SK-N-SH treated with all-trans-retinoic acid at 6 μM for 48 hours (cell line): ENCODE results near the gene METTL26.
A peak's percentile ranks its signal among the peaks of the same experiment; 100 is the strongest.

Source experiments
- ATAC-seq: fragments of 200-7000 bp; cut with Tn5 transposase; 3 replicates; pipeline ENCODE4 v1.9.1; 2020; ENCODE audit warnings: mild to moderate bottlenecking, moderate library complexity
- BACH2 ChIP-seq: fragments of 250-450 bp; sonication (Bioruptor Pico); IDR thresholded peaks from 2 replicates; pipeline ENCODE4 v1.9.0; 2021; ENCODE audit warnings: mild to moderate bottlenecking, borderline replicate concordance
- CREB5 ChIP-seq: fragments of 250-450 bp; sonication (Bioruptor Pico); IDR thresholded peaks from 2 replicates; pipeline ENCODE4 v1.5.1; 2020; ENCODE audit warnings: low read depth, mild to moderate bottlenecking, moderate library complexity
- CSDC2 ChIP-seq: fragments of 250-450 bp; sonication (Bioruptor Pico); IDR thresholded peaks from 2 replicates; pipeline ENCODE4 v1.5.0; 2020; ENCODE audit warnings: mild to moderate bottlenecking, moderate library complexity
- ESRRG ChIP-seq: fragments of 250-450 bp; sonication (Bioruptor Pico); IDR thresholded peaks from 2 replicates; pipeline ENCODE4 v1.6.1; 2021; ENCODE audit warnings: mild to moderate bottlenecking
- GLIS3 ChIP-seq: fragments of 250-450 bp; sonication (Bioruptor Pico); IDR thresholded peaks from 2 replicates; pipeline ENCODE4 v1.5.0; 2020; ENCODE audit warnings: mild to moderate bottlenecking, moderate library complexity
- PATZ1 ChIP-seq: fragments of 250-450 bp; sonication (Bioruptor Pico); IDR thresholded peaks from 2 replicates; pipeline ENCODE4 v1.8.0; 2020; ENCODE audit warnings: mild to moderate bottlenecking, moderate library complexity, borderline replicate concordance
- PPARA ChIP-seq: fragments of 250-450 bp; sonication (Bioruptor Pico); IDR thresholded peaks from 2 replicates; pipeline ENCODE4 v1.5.0; 2020; ENCODE audit warnings: mild to moderate bottlenecking, borderline replicate concordance
- SNAI2 ChIP-seq: fragments of 250-450 bp; sonication (Bioruptor Pico); IDR thresholded peaks from 2 replicates; pipeline ENCODE4 v1.5.0; 2020; ENCODE audit warnings: mild to moderate bottlenecking, moderate library complexity
- TCF4 ChIP-seq: fragments of 250-450 bp; sonication (Bioruptor Pico); IDR thresholded peaks from 2 replicates; pipeline ENCODE4 v1.8.0; 2021; ENCODE audit warnings: mild to moderate bottlenecking, moderate library complexity, borderline replicate concordance
- ZC3H10 ChIP-seq: fragments of 250-450 bp; sonication (Bioruptor Pico); IDR thresholded peaks from 2 replicates; pipeline ENCODE4 v1.5.1; 2021; ENCODE audit warnings: mild to moderate bottlenecking, moderate library complexity
- ZNF565 ChIP-seq: fragments of 450-650 bp; formaldehyde crosslinking; conservative IDR thresholded peaks from 2 replicates; pipeline ENCODE4 v1.5.0; 2020; ENCODE audit warnings: low read depth, mild to moderate bottlenecking, moderate library complexity
- ZNF8 ChIP-seq: fragments of 450-650 bp; formaldehyde crosslinking; IDR thresholded peaks from 2 replicates; pipeline ENCODE4 v1.5.0; 2020; ENCODE audit warnings: mild to moderate bottlenecking, moderate library complexity
- TF ChIP-seq, protein P1 (sequence below): fragments of 250-450 bp; sonication (Bioruptor Pico); IDR thresholded peaks from 2 replicates; pipeline ENCODE4 v1.5.1; 2021; ENCODE audit warnings: mild to moderate bottlenecking, moderate library complexity
- TF ChIP-seq, protein P2 (sequence below): fragments of 250-450 bp; sonication (Bioruptor Pico); IDR thresholded peaks from 2 replicates; pipeline ENCODE4 v1.8.0; 2021; ENCODE audit warnings: low read depth, mild to moderate bottlenecking, moderate library complexity, borderline replicate concordance
- TF ChIP-seq, protein P3 (sequence below): fragments of 250-450 bp; sonication (Bioruptor Pico); IDR thresholded peaks from 2 replicates; pipeline ENCODE4 v1.5.0; 2020; ENCODE audit warnings: mild to moderate bottlenecking, moderate library complexity

METTL26 gene

GRCh38 chr16:629185-629832 is 6.8 kb downstream of the METTL26 start:
- ATAC-seq, result no peak
- no peak for TF ChIP-seq ZC3H10 (CRISPR knock-in tag)
- no peak for TF ChIP-seq PATZ1 (CRISPR knock-in tag)
- TF ChIP-seq CREB5, result no peak
- TF ChIP-seq BACH2 (CRISPR knock-in tag), result no peak
- TF ChIP-seq ZNF565 (CRISPR knock-in tag), result no peak
- TF ChIP-seq GLIS3 (CRISPR knock-in tag), result no peak
- no peak for TF ChIP-seq PPARA (CRISPR knock-in tag)
- TF ChIP-seq ZNF8 (CRISPR knock-in tag), result no peak
- no peak for TF ChIP-seq TCF4
- no peak for TF ChIP-seq CSDC2 (CRISPR knock-in tag)
- TF ChIP-seq, protein P1, sequence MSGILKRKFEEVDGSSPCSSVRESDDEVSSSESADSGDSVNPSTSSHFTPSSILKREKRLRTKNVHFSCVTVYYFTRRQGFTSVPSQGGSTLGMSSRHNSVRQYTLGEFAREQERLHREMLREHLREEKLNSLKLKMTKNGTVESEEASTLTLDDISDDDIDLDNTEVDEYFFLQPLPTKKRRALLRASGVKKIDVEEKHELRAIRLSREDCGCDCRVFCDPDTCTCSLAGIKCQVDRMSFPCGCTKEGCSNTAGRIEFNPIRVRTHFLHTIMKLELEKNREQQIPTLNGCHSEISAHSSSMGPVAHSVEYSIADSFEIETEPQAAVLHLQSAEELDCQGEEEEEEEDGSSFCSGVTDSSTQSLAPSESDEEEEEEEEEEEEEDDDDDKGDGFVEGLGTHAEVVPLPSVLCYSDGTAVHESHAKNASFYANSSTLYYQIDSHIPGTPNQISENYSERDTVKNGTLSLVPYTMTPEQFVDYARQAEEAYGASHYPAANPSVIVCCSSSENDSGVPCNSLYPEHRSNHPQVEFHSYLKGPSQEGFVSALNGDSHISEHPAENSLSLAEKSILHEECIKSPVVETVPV (CRISPR knock-in tag), result no peak
- TF ChIP-seq, all 23 proteins: peak for 0

GRCh38 chr16:628321-629061 is 7.6 kb downstream of the METTL26 start:
- no peak for ATAC-seq
- TF ChIP-seq ZNF8 (CRISPR knock-in tag) (no peak), BACH2 (CRISPR knock-in tag) (no peak), CSDC2 (CRISPR knock-in tag) (no peak)
- TF ChIP-seq, all 23 proteins: peak for 0

GRCh38 chr16:627454-628239 is 8.5 kb downstream of the METTL26 start:
- ATAC-seq, result peak; percentile 2; the same call in 1 of the 3 replicates
- TF ChIP-seq SNAI2 (CRISPR knock-in tag), result no peak
- no peak for TF ChIP-seq ESRRG
- TF ChIP-seq, protein P1 (CRISPR knock-in tag), result no peak
- TF ChIP-seq, protein P2, sequence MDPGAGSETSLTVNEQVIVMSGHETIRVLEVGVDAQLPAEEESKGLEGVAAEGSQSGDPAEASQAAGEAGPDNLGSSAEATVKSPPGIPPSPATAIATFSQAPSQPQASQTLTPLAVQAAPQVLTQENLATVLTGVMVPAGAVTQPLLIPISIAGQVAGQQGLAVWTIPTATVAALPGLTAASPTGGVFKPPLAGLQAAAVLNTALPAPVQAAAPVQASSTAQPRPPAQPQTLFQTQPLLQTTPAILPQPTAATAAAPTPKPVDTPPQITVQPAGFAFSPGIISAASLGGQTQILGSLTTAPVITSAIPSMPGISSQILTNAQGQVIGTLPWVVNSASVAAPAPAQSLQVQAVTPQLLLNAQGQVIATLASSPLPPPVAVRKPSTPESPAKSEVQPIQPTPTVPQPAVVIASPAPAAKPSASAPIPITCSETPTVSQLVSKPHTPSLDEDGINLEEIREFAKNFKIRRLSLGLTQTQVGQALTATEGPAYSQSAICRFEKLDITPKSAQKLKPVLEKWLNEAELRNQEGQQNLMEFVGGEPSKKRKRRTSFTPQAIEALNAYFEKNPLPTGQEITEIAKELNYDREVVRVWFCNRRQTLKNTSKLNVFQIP, result no peak
- TF ChIP-seq, protein P3, sequence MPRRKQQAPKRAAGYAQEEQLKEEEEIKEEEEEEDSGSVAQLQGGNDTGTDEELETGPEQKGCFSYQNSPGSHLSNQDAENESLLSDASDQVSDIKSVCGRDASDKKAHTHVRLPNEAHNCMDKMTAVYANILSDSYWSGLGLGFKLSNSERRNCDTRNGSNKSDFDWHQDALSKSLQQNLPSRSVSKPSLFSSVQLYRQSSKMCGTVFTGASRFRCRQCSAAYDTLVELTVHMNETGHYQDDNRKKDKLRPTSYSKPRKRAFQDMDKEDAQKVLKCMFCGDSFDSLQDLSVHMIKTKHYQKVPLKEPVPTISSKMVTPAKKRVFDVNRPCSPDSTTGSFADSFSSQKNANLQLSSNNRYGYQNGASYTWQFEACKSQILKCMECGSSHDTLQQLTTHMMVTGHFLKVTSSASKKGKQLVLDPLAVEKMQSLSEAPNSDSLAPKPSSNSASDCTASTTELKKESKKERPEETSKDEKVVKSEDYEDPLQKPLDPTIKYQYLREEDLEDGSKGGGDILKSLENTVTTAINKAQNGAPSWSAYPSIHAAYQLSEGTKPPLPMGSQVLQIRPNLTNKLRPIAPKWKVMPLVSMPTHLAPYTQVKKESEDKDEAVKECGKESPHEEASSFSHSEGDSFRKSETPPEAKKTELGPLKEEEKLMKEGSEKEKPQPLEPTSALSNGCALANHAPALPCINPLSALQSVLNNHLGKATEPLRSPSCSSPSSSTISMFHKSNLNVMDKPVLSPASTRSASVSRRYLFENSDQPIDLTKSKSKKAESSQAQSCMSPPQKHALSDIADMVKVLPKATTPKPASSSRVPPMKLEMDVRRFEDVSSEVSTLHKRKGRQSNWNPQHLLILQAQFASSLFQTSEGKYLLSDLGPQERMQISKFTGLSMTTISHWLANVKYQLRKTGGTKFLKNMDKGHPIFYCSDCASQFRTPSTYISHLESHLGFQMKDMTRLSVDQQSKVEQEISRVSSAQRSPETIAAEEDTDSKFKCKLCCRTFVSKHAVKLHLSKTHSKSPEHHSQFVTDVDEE (CRISPR knock-in tag), result no peak
- no peak for TF ChIP-seq PATZ1 (CRISPR knock-in tag)
